Endothelial cell (in vitro differentiated cells): ENCODE measurements around the gene EFCAB13. TPM values are rescaled to one million over a fixed set of nuclear protein-coding genes. Genes with fewer than 3 reads are reported as not detected.
"Not testable (repeated sequence)": the region's sequence is repeated elsewhere in the genome, so short reads cannot be mapped to it uniquely, and the experiment has no call there.

Source experiments
- DNase-seq: peaks from one replicate; pipeline ENCODE4 v3.0.0; 2021; ENCODE audit warnings: low spot score
- H3K27ac Mint-ChIP-seq: one replicate; pipeline ENCODE4 v1.8.0; 2021; ENCODE audit warnings: mixed read lengths, inconsistent platforms; ENCODE audit not compliant: unreplicated experiment
- H3K27me3 Mint-ChIP-seq: one replicate; pipeline ENCODE4 v1.8.0; 2021; ENCODE audit warnings: mild to moderate bottlenecking, moderate library complexity, mixed read lengths, inconsistent platforms; ENCODE audit not compliant: unreplicated experiment
- H3K36me3 Mint-ChIP-seq: one replicate; pipeline ENCODE4 v1.8.0; 2021; ENCODE audit warnings: mild to moderate bottlenecking, low read depth, mixed read lengths, inconsistent platforms; ENCODE audit not compliant: unreplicated experiment
- H3K4me1 Mint-ChIP-seq: one replicate; pipeline ENCODE4 v1.8.0; 2021; ENCODE audit warnings: mild to moderate bottlenecking, mixed read lengths, inconsistent platforms; ENCODE audit not compliant: unreplicated experiment
- H3K4me3 Mint-ChIP-seq: one replicate; pipeline ENCODE4 v1.8.0; 2021; ENCODE audit warnings: mild to moderate bottlenecking, mixed read lengths, inconsistent platforms; ENCODE audit not compliant: unreplicated experiment
- H3K9me3 Mint-ChIP-seq: one replicate; pipeline ENCODE4 v1.8.0; 2021; ENCODE audit warnings: mixed read lengths, inconsistent platforms; ENCODE audit not compliant: unreplicated experiment
- total RNA-seq: library from RNA; stranded (reverse); fragmentation: NEBNext Ultra II Directional; extraction: Animal tissue kit (Norgen Biotek cat#: 25700); gene quantifications from one replicate; pipeline ENCODE4 v1.2.1, GENCODE V29; 2021; ENCODE audit not compliant: unreplicated experiment
- TF ChIP-seq, protein P1 (sequence below): fragments of 200-600 bp; sonication (generic); IDR thresholded peaks from one replicate; pipeline ENCODE4 v1.5.0; 2021; ENCODE audit warnings: antibody characterized with exemption; ENCODE audit not compliant: unreplicated experiment

The EFCAB13 gene
- total RNA-seq, 1 donor from 2014 or later = 4.6 TPM

DNA sequence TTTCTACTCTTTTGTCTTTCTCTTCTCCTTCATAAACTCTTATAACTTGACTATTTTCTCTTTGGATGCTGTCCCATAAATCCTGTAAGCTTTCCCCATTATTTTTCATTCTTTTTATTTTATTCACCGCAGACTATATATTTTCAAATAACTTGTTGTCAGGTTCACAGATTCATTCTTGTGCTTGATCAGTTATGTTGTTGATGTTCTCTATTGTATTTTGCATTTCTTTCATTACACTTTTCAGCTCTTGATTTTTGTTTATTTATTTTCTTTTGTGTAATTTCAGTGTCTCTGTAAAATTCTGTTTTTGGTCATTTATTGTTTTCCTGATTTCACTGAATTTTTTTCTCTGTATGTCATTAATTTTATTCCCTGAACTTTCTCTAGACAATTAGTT lies 49.2 kb downstream of the EFCAB13 start:
- DNase-seq = no peak
- no peaks in the 10 kb centered on the region for H3K9me3 Mint-ChIP-seq
- no peak overlapping the region for H3K27ac Mint-ChIP-seq
- no peaks in the 10 kb centered on the region for H3K36me3 Mint-ChIP-seq
- no peaks in the 10 kb centered on the region for H3K27me3 Mint-ChIP-seq
- H3K4me1 Mint-ChIP-seq = no peaks in the 10 kb centered on the region
- TF ChIP-seq, protein P1, sequence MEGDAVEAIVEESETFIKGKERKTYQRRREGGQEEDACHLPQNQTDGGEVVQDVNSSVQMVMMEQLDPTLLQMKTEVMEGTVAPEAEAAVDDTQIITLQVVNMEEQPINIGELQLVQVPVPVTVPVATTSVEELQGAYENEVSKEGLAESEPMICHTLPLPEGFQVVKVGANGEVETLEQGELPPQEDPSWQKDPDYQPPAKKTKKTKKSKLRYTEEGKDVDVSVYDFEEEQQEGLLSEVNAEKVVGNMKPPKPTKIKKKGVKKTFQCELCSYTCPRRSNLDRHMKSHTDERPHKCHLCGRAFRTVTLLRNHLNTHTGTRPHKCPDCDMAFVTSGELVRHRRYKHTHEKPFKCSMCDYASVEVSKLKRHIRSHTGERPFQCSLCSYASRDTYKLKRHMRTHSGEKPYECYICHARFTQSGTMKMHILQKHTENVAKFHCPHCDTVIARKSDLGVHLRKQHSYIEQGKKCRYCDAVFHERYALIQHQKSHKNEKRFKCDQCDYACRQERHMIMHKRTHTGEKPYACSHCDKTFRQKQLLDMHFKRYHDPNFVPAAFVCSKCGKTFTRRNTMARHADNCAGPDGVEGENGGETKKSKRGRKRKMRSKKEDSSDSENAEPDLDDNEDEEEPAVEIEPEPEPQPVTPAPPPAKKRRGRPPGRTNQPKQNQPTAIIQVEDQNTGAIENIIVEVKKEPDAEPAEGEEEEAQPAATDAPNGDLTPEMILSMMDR = no peak
- H3K4me3 Mint-ChIP-seq = no peak overlapping the region

DNA sequence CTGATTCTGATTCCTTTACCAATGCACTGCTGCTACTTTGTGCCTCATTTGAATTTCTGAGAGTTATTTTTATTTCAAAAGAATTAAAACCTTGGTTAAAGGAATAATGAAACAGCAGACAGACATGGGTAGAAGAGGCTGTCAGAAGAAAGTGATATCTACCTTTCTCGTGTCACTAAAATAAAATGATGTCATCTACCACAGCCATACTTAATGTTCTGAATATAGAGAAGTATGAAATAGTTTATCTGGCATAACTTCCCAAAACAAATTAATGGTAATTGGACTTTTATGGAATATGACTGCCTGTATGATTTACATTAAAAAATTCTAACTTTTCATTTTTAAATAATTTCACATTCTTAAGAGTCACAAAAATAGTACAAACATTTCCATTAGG lies 52.5 kb downstream of the EFCAB13 start:
- DNase-seq = no peak
- Mint-ChIP-seq H3K27ac (no peak overlapping the region), H3K4me1 (no peaks in the 10 kb centered on the region), H3K36me3 (no peaks in the 10 kb centered on the region), H3K9me3 (no peaks in the 10 kb centered on the region), H3K27me3 (no peaks in the 10 kb centered on the region), H3K4me3 (no peak overlapping the region)
- TF ChIP-seq, protein P1 = no peak

DNA sequence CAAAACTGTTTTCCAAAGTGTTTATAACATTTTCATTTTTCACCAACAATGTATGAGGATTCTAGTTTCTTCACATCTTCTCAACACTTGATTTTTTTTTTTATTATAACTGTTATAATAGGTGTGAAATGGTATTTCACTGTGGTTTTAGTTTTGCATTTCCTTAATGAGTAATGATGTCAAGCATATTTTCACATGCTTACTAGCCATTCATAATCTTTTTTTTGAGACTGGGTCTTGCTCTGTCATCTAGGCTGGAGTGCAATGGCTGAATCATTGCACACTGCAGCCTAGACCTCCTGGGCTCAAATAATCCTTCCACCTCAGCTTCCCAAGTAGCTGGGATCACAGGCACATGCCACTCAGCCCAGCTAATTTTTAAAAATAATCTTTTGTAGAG lies 65.1 kb downstream of the EFCAB13 start:
- no peak for DNase-seq
- H3K4me3 Mint-ChIP-seq = no peak overlapping the region
- peaks cover 14% of the 10 kb centered on the region for H3K36me3 Mint-ChIP-seq
- H3K27ac Mint-ChIP-seq = no peak overlapping the region
- H3K4me1 Mint-ChIP-seq = no peaks in the 10 kb centered on the region
- TF ChIP-seq, protein P1 = no peak
- no peaks in the 10 kb centered on the region for H3K9me3 Mint-ChIP-seq
- H3K27me3 Mint-ChIP-seq = peaks cover 1% of the 10 kb centered on the region

DNA sequence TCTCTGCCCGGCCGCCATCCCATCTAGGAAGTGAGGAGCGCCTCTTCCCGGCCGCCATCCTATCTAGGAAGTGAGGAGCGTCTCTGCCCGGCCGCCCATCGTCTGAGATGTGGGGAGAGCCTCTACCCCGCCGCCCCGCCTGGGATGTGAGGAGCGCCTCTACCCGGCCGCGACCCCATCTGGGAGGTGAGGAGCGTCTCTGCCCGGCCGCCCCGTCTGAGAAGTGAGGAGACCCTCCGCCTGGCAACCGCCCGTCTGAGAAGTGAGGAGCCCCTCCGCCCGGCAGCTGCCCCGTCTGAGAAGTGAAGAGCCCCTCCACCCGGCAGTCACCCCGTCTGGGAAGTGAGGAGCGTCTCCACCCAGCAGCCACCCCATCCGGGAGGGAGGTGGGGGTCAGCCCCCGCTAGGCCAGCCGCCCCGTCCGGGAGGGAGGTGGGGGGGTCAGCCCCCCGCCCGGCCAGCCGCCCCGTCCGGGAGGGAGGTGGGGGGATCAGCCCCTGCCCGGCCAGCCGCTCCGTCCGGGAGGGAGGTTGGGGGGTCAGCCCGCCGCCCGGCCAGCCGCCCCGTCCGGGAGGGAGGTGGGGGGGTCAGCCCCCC lies 73.9 kb downstream of the EFCAB13 start:
- not testable (repeated sequence) for H3K9me3 Mint-ChIP-seq, DNase-seq, H3K27ac Mint-ChIP-seq, H3K4me3 Mint-ChIP-seq, H3K36me3 Mint-ChIP-seq, H3K4me1 Mint-ChIP-seq, H3K27me3 Mint-ChIP-seq

DNA sequence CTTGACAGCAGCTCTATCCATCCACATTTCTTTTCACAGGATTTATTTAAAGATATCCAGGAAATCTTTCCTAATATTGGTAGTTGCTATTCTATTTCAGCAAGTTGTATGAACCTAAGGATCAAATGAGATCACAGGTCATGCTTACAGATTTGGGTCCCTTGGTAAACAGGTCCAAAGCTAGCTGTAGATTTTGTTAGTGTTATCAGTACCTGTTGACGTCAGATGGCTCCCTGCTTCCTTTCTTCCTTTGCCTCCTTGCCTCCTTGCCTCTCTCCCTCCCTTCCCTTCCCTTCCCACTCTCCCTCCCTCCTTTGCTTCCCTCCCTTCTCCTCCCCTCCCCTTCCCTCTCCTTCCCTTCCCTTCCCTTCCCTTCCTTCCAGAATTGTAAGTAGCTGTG lies 76.6 kb downstream of the EFCAB13 start:
- no peaks in the 10 kb centered on the region for H3K27me3 Mint-ChIP-seq
- peaks cover 3% of the 10 kb centered on the region for H3K36me3 Mint-ChIP-seq
- H3K4me3 Mint-ChIP-seq = no peak overlapping the region
- no peaks in the 10 kb centered on the region for H3K9me3 Mint-ChIP-seq
- TF ChIP-seq, protein P1 = no peak
- no peak overlapping the region for H3K27ac Mint-ChIP-seq
- no peak for DNase-seq
- H3K4me1 Mint-ChIP-seq = peaks cover 8% of the 10 kb centered on the region
